A204.1 (cell line): ENCODE results near the gene E2F2.

Experiments used
- FAIRE-seq: peaks from 2 replicates; lab custom pipeline; 2012; peaks lifted over from hg19 to GRCh38; lab: Jason Lieb, UNC

Gene E2F2

GRCh38 chr1:23530747-23531561, at the start of gene E2F2:
TSS of gene E2F2 (minus strand) at chr1:23531233. CDS start at chr1:23530793, 440 bp downstream.
- FAIRE-seq = no peak

- FAIRE-seq = no peak
Observed at GRCh38 chr1:23578997-23579363, 47.9 kb upstream of the E2F2 start.

- no peak for FAIRE-seq
Observed at GRCh38 chr1:23578311-23578996, 47.4 kb upstream of the E2F2 start.

DNA sequence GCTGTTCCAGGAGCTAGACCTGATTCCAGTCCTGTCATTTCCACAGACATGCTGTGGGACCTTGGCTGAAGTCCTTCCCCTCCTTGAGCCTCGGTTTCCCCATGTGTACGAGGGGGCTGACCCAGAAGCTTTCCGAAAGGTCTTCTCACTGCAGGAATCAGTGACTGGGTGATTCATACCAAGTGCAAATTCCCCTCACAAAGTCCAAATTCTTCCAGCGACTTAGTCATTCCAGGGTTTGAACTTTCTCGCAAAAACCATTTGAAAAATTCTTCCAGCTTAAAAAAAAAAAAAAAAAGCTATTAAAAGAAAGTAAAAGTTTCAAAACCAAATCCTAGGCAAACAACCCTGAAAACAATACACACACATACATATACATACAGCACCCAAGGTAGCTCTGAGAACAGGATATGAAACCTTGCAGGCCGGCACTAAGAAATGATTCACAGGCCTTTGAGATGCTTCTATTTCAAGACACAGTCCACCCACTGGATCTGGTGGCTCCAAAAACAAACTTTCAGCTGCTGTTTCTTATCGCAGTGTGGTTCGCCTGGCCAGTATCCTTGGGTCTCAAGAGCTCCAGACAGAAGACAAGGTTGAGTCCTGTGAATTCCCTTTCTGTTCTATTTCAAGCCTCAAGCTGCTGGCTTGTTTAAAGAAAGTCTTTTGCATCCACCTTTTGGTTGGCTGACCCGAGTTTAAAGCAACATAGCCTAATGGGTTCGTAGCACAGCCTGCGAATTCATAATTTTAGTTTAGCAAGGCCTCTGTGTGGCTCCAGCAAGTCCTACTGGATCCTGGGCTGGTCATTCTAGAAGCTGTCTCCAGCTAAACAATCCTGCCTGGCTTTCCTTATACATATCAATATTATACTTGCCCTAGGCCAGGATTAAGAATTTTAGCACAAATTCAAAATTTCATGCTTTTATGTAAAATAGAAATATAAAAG, 46.3 kb upstream of the E2F2 start:
- FAIRE-seq = no peak

- FAIRE-seq = no peak
Observed at GRCh38 chr1:23576338-23577055, 45.5 kb upstream of the E2F2 start.

DNA sequence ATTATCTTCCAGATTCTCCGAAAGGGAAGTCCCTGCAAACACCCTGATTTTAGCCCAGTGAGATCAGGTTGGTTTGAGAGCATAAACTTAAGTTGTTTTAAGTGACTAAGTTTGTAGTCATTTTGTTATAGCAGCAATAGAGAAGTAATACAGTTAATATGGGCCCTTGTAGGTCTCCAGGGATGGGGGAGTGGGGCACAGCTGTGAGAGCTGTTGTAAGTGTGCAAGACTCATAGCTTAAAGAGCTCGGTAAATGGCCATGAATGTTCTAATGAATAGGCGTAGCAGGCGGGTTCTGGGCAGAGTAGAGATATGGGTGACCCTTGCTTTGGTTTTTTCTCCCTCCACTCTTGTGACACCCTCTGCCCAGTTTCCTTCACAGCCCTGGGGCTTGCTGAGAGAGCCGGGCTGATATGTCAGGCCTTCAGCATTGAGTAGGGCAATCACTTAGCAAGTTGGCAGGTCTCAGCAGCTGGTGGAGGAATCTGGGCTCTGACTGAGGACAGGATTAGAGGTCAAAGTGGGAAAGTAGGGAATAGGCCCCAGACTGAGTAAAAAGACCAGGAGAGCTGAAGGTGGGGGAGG, 44.3 kb upstream of the E2F2 start:
- FAIRE-seq = no peak

- FAIRE-seq = no peak
Observed at GRCh38 chr1:23574265-23574754, 43.3 kb upstream of the E2F2 start.

DNA sequence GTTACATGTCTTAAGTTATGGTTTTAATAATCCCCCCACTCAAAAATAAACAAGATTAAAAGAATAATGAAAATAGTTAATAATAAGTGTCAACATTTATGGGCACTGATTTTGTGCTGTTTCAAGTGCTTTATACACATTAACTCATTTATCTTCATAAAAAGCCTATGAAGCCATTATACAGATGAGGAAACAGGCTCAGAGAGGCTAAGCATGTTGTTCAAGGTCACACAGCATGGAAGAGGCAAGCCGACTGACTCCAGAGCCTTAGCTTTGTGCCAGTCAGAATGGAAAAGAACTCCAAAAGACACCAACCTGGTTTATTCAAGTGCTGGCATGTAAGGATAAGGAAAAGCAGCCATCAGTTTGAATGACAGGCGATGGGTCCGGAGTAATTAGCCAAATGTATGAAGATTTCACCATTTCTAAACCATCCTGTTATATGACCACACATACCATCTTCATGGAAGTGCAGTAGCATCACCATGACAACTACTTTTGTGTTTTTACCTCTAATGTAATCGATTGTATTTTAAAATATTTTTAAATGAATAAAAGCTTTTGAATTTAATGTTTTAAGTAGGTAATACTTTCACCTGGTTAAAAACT, 42.6 kb upstream of the E2F2 start:
- FAIRE-seq = no peak

DNA sequence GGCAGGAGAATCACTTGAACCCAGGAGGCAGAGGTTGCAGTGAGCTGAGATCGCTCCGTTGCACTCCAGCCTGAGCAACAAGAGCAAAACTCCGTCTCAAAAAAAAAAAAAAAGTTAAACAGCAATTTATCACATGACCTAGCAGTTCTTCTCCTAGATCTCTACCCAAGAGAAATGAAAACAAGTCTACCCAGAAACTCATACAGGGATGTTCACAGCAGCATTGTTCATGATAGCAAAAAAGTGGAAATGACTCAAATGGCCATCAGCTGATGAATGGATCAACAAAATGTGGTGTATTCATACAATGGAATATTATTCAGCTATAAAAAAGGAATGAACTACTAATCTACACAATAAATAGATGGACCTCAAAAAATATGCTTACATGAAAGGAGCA, 40.4 kb upstream of the E2F2 start:
- no peak for FAIRE-seq

GRCh38 chr1:23570001-23570691, 39.1 kb upstream of the E2F2 start:
- FAIRE-seq = no peak

GRCh38 chr1:23568608-23569383, 37.8 kb upstream of the E2F2 start:
- no peak for FAIRE-seq

- FAIRE-seq = no peak
Observed at GRCh38 chr1:23567996-23568607, 37.1 kb upstream of the E2F2 start.

- no peak for FAIRE-seq
Observed at GRCh38 chr1:23567629-23567995, 36.6 kb upstream of the E2F2 start.

DNA sequence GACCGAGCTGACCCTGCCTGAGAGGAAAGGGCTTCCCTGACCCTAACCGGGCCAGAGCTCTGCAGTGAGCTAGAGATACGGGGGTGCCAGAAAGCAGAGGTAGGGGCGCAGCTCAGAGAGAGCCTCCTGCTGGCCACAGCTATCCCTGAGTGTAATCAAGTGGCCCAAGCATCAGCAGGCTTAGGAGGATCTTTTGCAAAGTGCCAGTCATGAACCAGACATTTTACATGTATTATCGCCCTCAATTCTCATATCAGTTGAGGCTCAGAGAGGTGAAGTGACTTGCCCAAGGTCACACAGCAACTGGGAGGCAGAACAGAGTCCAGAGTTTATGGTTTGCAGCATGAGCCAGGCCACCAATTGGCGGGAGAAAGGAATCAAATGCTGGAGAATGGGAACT, 35.3 kb upstream of the E2F2 start:
- no peak for FAIRE-seq

DNA sequence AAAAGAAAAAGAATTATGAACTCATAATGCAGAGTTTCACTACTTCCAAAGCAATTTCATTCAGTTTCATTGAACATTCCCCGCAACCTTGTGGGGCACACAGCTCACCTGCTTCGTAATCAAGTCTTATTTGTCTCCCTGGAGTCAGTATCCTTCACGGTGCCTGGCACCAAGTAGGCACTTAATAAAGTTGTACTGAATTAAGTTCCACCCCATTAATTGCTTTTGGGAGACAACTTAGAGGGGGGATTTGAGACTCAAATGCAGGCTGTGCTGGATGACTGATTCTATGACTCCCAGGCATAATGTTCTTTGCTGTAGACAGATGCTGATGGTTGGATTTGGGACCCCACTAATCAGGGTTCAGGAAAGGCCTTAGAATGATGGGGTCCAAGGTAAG, 34.7 kb upstream of the E2F2 start:
- FAIRE-seq = no peak

GRCh38 chr1:23564529-23565122, 33.6 kb upstream of the E2F2 start:
- FAIRE-seq = no peak

GRCh38 chr1:23563755-23564374, 32.8 kb upstream of the E2F2 start:
- no peak for FAIRE-seq

- no peak for FAIRE-seq
Observed at GRCh38 chr1:23563003-23563402, 32.0 kb upstream of the E2F2 start.
